ENCODE results near the gene MRPL19.

DNA sequence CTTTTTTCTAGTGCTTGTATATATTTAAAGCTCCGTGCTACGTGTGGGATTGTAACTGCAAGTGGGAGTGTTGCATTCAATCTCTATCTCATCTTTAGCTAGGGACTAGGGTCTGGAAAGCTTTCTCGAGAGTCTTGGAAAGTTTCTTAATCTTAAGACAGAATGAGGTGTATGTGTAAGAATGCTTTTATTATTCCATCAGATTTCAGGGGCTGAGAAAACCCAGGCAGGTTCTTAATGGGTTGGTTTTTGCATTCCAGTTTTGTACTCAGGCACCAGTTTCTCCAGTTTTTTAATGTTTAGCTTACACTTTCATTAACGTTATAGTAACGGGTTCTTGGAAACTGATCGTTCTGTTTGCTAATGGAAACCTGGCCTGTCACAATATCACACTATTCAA is 20.3 kb downstream of the MRPL19 start:
- TF ChIP-seq, protein P1, sequence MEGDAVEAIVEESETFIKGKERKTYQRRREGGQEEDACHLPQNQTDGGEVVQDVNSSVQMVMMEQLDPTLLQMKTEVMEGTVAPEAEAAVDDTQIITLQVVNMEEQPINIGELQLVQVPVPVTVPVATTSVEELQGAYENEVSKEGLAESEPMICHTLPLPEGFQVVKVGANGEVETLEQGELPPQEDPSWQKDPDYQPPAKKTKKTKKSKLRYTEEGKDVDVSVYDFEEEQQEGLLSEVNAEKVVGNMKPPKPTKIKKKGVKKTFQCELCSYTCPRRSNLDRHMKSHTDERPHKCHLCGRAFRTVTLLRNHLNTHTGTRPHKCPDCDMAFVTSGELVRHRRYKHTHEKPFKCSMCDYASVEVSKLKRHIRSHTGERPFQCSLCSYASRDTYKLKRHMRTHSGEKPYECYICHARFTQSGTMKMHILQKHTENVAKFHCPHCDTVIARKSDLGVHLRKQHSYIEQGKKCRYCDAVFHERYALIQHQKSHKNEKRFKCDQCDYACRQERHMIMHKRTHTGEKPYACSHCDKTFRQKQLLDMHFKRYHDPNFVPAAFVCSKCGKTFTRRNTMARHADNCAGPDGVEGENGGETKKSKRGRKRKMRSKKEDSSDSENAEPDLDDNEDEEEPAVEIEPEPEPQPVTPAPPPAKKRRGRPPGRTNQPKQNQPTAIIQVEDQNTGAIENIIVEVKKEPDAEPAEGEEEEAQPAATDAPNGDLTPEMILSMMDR (IDR thresholded peaks at IDR 0.05; ENCODE audit: insufficient read depth, low read length): no peak
- TF ChIP-seq POLR2AphosphoS5 (IDR thresholded peaks at IDR 0.05; ENCODE audit: low read depth) (no peak), SPI1 (IDR thresholded peaks at IDR 0.05; ENCODE audit: borderline replicate concordance, low read depth) (no peak)
- TF ChIP-seq, protein P2, sequence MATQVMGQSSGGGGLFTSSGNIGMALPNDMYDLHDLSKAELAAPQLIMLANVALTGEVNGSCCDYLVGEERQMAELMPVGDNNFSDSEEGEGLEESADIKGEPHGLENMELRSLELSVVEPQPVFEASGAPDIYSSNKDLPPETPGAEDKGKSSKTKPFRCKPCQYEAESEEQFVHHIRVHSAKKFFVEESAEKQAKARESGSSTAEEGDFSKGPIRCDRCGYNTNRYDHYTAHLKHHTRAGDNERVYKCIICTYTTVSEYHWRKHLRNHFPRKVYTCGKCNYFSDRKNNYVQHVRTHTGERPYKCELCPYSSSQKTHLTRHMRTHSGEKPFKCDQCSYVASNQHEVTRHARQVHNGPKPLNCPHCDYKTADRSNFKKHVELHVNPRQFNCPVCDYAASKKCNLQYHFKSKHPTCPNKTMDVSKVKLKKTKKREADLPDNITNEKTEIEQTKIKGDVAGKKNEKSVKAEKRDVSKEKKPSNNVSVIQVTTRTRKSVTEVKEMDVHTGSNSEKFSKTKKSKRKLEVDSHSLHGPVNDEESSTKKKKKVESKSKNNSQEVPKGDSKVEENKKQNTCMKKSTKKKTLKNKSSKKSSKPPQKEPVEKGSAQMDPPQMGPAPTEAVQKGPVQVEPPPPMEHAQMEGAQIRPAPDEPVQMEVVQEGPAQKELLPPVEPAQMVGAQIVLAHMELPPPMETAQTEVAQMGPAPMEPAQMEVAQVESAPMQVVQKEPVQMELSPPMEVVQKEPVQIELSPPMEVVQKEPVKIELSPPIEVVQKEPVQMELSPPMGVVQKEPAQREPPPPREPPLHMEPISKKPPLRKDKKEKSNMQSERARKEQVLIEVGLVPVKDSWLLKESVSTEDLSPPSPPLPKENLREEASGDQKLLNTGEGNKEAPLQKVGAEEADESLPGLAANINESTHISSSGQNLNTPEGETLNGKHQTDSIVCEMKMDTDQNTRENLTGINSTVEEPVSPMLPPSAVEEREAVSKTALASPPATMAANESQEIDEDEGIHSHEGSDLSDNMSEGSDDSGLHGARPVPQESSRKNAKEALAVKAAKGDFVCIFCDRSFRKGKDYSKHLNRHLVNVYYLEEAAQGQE (IDR thresholded peaks at IDR 0.05; ENCODE audit: insufficient replicate concordance, low read depth): no peak
